Lower leg skin (tissue), 3 donors: ENCODE measurements around the gene OLFM2.
A peak's percentile ranks its signal among the peaks of the same experiment; 100 is the strongest.

ENCODE experiments used
- CTCF ChIP-seq, 3 donors: fragments of 450-650 bp; IDR thresholded peaks; one replicate each; pipeline ENCODE4 v1.5.1; 2016; ENCODE audit warnings: antibody characterized with exemption in 3 of 3, mild to moderate bottlenecking in 3 of 3, moderate library complexity in 2 of 3
- POLR2A ChIP-seq, 2 donors: fragments of 450-650 bp; IDR thresholded peaks; one replicate each; pipeline ENCODE4 v1.6.1; 2016 to 2017; ENCODE audit warnings: antibody characterized with exemption in 2 of 2, mild to moderate bottlenecking in 1 of 2, moderate library complexity in 1 of 2

DNA sequence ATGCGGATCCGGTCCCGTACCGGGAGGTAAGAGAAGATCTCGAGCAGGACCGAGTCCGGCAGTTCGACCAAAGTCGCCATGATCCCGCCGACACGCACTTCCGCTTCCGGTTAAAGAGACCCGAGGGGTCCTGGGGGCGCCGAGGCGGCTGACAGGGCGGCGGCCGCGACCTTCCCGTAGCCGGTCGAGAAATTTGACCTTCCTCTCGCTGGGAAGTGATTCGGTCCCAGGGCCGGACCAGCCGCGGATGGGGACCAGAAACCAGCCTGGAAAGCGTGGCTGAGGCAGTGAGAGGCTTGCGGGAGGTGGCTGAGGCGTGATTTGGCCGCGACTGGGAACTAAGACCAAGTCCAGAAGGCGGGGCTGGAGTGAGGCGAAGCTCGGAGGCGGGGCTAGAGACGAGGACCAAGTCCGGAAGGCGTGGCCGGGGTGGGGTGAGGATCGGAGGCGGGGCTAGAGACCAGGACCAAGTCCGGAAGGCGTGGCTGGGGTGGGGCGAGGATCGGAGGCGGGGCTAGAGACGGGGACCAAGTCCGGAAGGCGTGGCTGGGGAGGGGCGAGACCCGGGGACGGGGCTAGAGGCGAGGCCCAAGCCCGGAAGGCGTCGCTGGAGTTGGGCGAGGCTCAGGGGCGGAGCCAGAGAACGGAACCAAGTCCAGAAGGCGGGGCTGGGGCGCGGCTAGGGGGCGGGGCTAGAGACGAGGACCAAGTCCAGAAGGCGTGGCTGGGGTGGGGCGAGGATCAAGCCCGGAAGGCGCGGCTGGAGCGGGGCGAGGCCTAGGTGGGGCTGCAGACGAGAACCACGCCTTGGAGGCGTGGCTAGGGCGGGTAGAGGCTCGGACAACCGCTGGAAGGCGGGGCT, 117.3 kb downstream of the OLFM2 start, which contains the start of gene FBXL12:
- TF ChIP-seq CTCF (IDR thresholded peaks at IDR 0.05) (no peak), POLR2A (IDR thresholded peaks at IDR 0.05) (peak in 1 of 2 donors; percentile 5)
